Measurements from ENCODE around the gene COL5A3. TPM values are rescaled to one million over a fixed set of nuclear protein-coding genes. Genes with fewer than 3 reads are reported as not detected.
A peak's percentile ranks its signal among the peaks of the same experiment; 100 is the strongest.
"Not testable (repeated sequence)": the region's sequence is repeated elsewhere in the genome, so short reads cannot be mapped to it uniquely, and the experiment has no call there.

COL5A3 gene
- total RNA-seq, 1 experiment from 2014 or later = 0.18 TPM

- ChIA-PET POLR2A (interaction anchor here (0.7 kb wide), 1 partner anchor 407 kb away, joined by 4 read pairs; no protein-coding TSS in a partner anchor), CTCF (no interaction called here)
- in situ Hi-C loops (cut with HindIII; ENCODE audit: low pct_unique_long_range_greater_than_20kb, low sequenced_read_pairs) = no loop called here
- Histone ChIP-seq H3K4me1 (ENCODE audit: control insufficient read depth, insufficient read depth, low read length) (no peaks in the 10 kb centered on the region), H3K9me3 (ENCODE audit: control insufficient read depth, insufficient read depth, low read depth, low read length) (no peaks in the 10 kb centered on the region), H3K36me3 (ENCODE audit: control insufficient read depth, insufficient read depth, low read length) (no peaks in the 10 kb centered on the region), H3K27me3 (ENCODE audit: control insufficient read depth, insufficient read depth, low read length) (no peaks in the 10 kb centered on the region), H3K27ac (ENCODE audit: low read length) (no peak overlapping the region), H3K4me3 (ENCODE audit: low read depth in 2 of 2, low read length in 2 of 2) (no peak overlapping the region)
- TF ChIP-seq POLR2AphosphoS5 (IDR thresholded peaks at IDR 0.05; ENCODE audit: low read depth, low read length) (no peak), REST (IDR thresholded peaks at IDR 0.05; ENCODE audit: insufficient read depth in 1 of 2, low read depth in 2 of 2, low read length in 1 of 2) (no peak), TCF7L2 (IDR thresholded peaks at IDR 0.05; ENCODE audit: low read depth, low read length) (no peak), SIN3A (IDR thresholded peaks at IDR 0.05; ENCODE audit: borderline replicate concordance, insufficient read depth, low read depth, low read length) (no peak), CTCF (IDR thresholded peaks at IDR 0.05) (no peak)
- no peak for ATAC-seq
- no TSS peak for BruUV-seq (replicated peaks)
- no peak for DNase-seq (ENCODE audit: low read depth, low spot score)
- intact Hi-C loops (cut with micrococcal nuclease; ENCODE audit: unreplicated experiment) = no loop called here
These were observed 86.9 kb downstream of the COL5A3 start for GRCh38 chr19:9923440-9923839.

- CTCF ChIA-PET; H3K36me3 ChIP-seq (ENCODE audit: control insufficient read depth, insufficient read depth, low read length); H3K4me3 ChIP-seq (ENCODE audit: low read depth in 2 of 2, low read length in 2 of 2); H3K9me3 ChIP-seq (ENCODE audit: control insufficient read depth, insufficient read depth, low read depth, low read length); intact Hi-C loops (cut with micrococcal nuclease; ENCODE audit: unreplicated experiment); DNase-seq (ENCODE audit: low read depth, low spot score); POLR2A ChIA-PET; H3K27me3 ChIP-seq (ENCODE audit: control insufficient read depth, insufficient read depth, low read length); ATAC-seq; H3K4me1 ChIP-seq (ENCODE audit: control insufficient read depth, insufficient read depth, low read length); H3K27ac ChIP-seq (ENCODE audit: low read length); in situ Hi-C loops (cut with HindIII; ENCODE audit: low pct_unique_long_range_greater_than_20kb, low sequenced_read_pairs); BruUV-seq (replicated peaks): not testable (repeated sequence)
These were observed 87.4 kb downstream of the COL5A3 start for GRCh38 chr19:9922782-9923379.

GRCh38 chr19:9917321-9917720, 93.0 kb downstream of the COL5A3 start:
- in situ Hi-C loops (cut with HindIII; ENCODE audit: low pct_unique_long_range_greater_than_20kb, low sequenced_read_pairs) (no loop called here), intact Hi-C loops (cut with micrococcal nuclease; ENCODE audit: unreplicated experiment) (no loop called here)
- no peaks in the 10 kb centered on the region for H3K36me3 ChIP-seq (ENCODE audit: control insufficient read depth, insufficient read depth, low read length)
- H3K4me1 ChIP-seq (ENCODE audit: control insufficient read depth, insufficient read depth, low read length) = no peaks in the 10 kb centered on the region
- no TSS peak for BruUV-seq (replicated peaks)
- ChIA-PET POLR2A (no interaction called here), CTCF (no interaction called here)
- no peaks in the 10 kb centered on the region for H3K27me3 ChIP-seq (ENCODE audit: control insufficient read depth, insufficient read depth, low read length)
- H3K9me3 ChIP-seq (ENCODE audit: control insufficient read depth, insufficient read depth, low read depth, low read length) = no peaks in the 10 kb centered on the region
- DNase-seq (ENCODE audit: low read depth, low spot score) = no peak
- peak; percentile 74 for ATAC-seq
- no peak overlapping the region for H3K27ac ChIP-seq (ENCODE audit: low read length)
- TF ChIP-seq REST (IDR thresholded peaks at IDR 0.05; ENCODE audit: insufficient read depth in 1 of 2, low read depth in 2 of 2, low read length in 1 of 2) (no peak), TCF7L2 (IDR thresholded peaks at IDR 0.05; ENCODE audit: low read depth, low read length) (no peak), SIN3A (IDR thresholded peaks at IDR 0.05; ENCODE audit: borderline replicate concordance, insufficient read depth, low read depth, low read length) (no peak), CTCF (IDR thresholded peaks at IDR 0.05) (no peak), POLR2AphosphoS5 (IDR thresholded peaks at IDR 0.05; ENCODE audit: low read depth, low read length) (no peak)
- H3K4me3 ChIP-seq (ENCODE audit: low read depth in 2 of 2, low read length in 2 of 2) = no peak overlapping the region

All from Panc1 (cell line).